ENCODE data around the gene RSRP1.

The RSRP1 gene

GRCh38 chr1:25219661-25220251 is 27.5 kb downstream of the RSRP1 start:
- DNase-seq (ENCODE audit: low read depth in 2 of 2), result no peak

GRCh38 chr1:25217598-25218232 is 29.5 kb downstream of the RSRP1 start:
- no peak for DNase-seq (ENCODE audit: low read depth in 2 of 2)

GRCh38 chr1:25217015-25217414 is 30.2 kb downstream of the RSRP1 start:
- no peak for DNase-seq (ENCODE audit: low read depth in 2 of 2)

- no peak for DNase-seq (ENCODE audit: low read depth in 2 of 2)
Observed at GRCh38 chr1:25216123-25216522, 31.1 kb downstream of the RSRP1 start.

- DNase-seq (ENCODE audit: low read depth in 2 of 2), result no peak
Observed at GRCh38 chr1:25212725-25213124, 34.5 kb downstream of the RSRP1 start.

GRCh38 chr1:25210728-25211127 is 36.5 kb downstream of the RSRP1 start:
- DNase-seq (ENCODE audit: low read depth in 2 of 2), result no peak

- no peak for DNase-seq (ENCODE audit: low read depth in 2 of 2)
Observed at GRCh38 chr1:25209516-25209915, 37.7 kb downstream of the RSRP1 start.

GRCh38 chr1:25208561-25209222 is 38.6 kb downstream of the RSRP1 start:
- no peak for DNase-seq (ENCODE audit: low read depth in 2 of 2)

- no peak for DNase-seq (ENCODE audit: low read depth in 2 of 2)
Observed at GRCh38 chr1:25208092-25208491, 39.2 kb downstream of the RSRP1 start.

- no peak for DNase-seq (ENCODE audit: low read depth in 2 of 2)
Observed at GRCh38 chr1:25206201-25206600, 41.1 kb downstream of the RSRP1 start.

- no peak for DNase-seq (ENCODE audit: low read depth in 2 of 2)
Observed at GRCh38 chr1:25205786-25206185, 41.5 kb downstream of the RSRP1 start.

GRCh38 chr1:25204797-25205480 is 42.3 kb downstream of the RSRP1 start:
- no peak for DNase-seq (ENCODE audit: low read depth in 2 of 2)

- DNase-seq (ENCODE audit: low read depth in 2 of 2), result no peak
Observed at GRCh38 chr1:25201006-25201405, 46.2 kb downstream of the RSRP1 start.

- DNase-seq (ENCODE audit: low read depth in 2 of 2), result no peak
Observed at GRCh38 chr1:25199819-25200620, 47.2 kb downstream of the RSRP1 start.

GRCh38 chr1:25198663-25199252 is 48.5 kb downstream of the RSRP1 start:
- DNase-seq (ENCODE audit: low read depth in 2 of 2), result no peak

- DNase-seq (ENCODE audit: low read depth in 2 of 2), result no peak
Observed at GRCh38 chr1:25197982-25198662, 49.1 kb downstream of the RSRP1 start.

GRCh38 chr1:25197235-25197975 is 49.8 kb downstream of the RSRP1 start:
- no peak for DNase-seq (ENCODE audit: low read depth in 2 of 2)

- DNase-seq (ENCODE audit: low read depth in 2 of 2), result no peak
Observed at GRCh38 chr1:25196830-25197229, 50.4 kb downstream of the RSRP1 start.

- no peak for DNase-seq (ENCODE audit: low read depth in 2 of 2)
Observed at GRCh38 chr1:25195835-25196234, 51.4 kb downstream of the RSRP1 start.

- DNase-seq (ENCODE audit: low read depth in 2 of 2), result no peak
Observed at GRCh38 chr1:25194572-25195020, 52.7 kb downstream of the RSRP1 start.
